Measurements from ENCODE around the gene GLI2.

GLI2 gene

GRCh38 chr2:120773186-120773800 lies 37.6 kb downstream of the GLI2 start:
- no peak for DNase-seq

GRCh38 chr2:120774557-120775160 lies 39.0 kb downstream of the GLI2 start:
- DNase-seq: no peak

- no peak for DNase-seq
Measured at GRCh38 chr2:120775194-120775593, 39.5 kb downstream of the GLI2 start.

GRCh38 chr2:120775801-120776589 lies 40.3 kb downstream of the GLI2 start:
- DNase-seq: no peak

- DNase-seq: no peak
Measured at GRCh38 chr2:120776649-120777048, 41.0 kb downstream of the GLI2 start.

- DNase-seq: no peak
Measured at GRCh38 chr2:120777170-120777751, 41.6 kb downstream of the GLI2 start.

- no peak for DNase-seq
Measured at GRCh38 chr2:120777787-120778186, 42.1 kb downstream of the GLI2 start.

- DNase-seq: no peak
Measured at GRCh38 chr2:120778244-120778643, 42.6 kb downstream of the GLI2 start.

- no peak for DNase-seq
Measured at GRCh38 chr2:120779781-120780283, 44.2 kb downstream of the GLI2 start.

GRCh38 chr2:120780402-120780801 lies 44.7 kb downstream of the GLI2 start:
- no peak for DNase-seq

- DNase-seq: no peak
Measured at GRCh38 chr2:120783371-120783791, 47.7 kb downstream of the GLI2 start.

GRCh38 chr2:120783969-120784372 lies 48.3 kb downstream of the GLI2 start:
- DNase-seq: no peak

Measured in NCI-H1930 (cell line).